ENCODE measurements around the gene FBXL12.

FBXL12 gene

GRCh38 chr19:9858766-9859165 lies 39.9 kb upstream of the FBXL12 start:
- no peak overlapping the region for H3K4me3 ChIP-seq (ENCODE audit: control insufficient read depth, low read depth, low read length)
- no peak for DNase-seq (ENCODE audit: low read depth)
- TF ChIP-seq CTCF (conservative IDR thresholded peaks at IDR 0.05; ENCODE audit: control insufficient read depth, insufficient read depth, low read depth, low read length), result no peak

GRCh38 chr19:9857920-9858746 lies 39.3 kb upstream of the FBXL12 start:
- no peak overlapping the region for H3K4me3 ChIP-seq (ENCODE audit: control insufficient read depth, low read depth, low read length)
- no peak for TF ChIP-seq CTCF (conservative IDR thresholded peaks at IDR 0.05; ENCODE audit: control insufficient read depth, insufficient read depth, low read depth, low read length)
- no peak for DNase-seq (ENCODE audit: low read depth)

DNA sequence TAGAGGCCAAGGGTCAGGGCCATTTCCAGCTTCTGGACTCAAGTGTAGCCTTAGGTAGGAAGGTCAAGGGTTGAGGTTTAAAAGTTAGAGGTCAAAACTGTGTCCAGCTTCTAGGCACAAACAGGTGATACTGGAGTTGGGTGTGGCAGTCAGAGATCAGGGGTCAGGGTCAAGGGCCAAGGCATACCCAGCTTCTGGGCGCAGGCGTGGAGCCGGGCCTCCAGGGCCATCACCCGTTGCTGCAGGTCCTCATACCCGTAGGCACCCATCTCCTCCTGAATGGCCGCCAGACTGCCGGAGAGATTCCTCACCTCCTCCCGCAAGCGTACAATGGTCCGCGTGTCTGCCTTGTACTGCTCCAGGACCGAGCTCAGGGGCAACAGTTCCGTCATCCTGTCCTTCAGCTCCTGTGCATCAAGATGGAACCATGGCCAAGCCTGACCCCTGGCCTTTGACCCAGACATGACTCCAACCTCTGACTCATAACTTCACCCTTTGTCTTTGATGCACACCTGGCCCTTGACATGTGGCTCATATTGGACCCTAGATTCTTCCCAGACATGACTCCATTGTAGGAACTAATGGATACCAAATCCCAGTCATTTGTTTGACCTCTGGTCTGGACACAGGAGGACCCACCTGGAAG lies 38.3 kb upstream of the FBXL12 start:
- no peak for DNase-seq (ENCODE audit: low read depth)
- H3K4me3 ChIP-seq (ENCODE audit: control insufficient read depth, low read depth, low read length), result no peak overlapping the region
- TF ChIP-seq CTCF (conservative IDR thresholded peaks at IDR 0.05; ENCODE audit: control insufficient read depth, insufficient read depth, low read depth, low read length), result no peak

GRCh38 chr19:9856609-9857008 lies 37.7 kb upstream of the FBXL12 start:
- TF ChIP-seq CTCF (conservative IDR thresholded peaks at IDR 0.05; ENCODE audit: control insufficient read depth, insufficient read depth, low read depth, low read length), result no peak
- no peak for DNase-seq (ENCODE audit: low read depth)
- no peak overlapping the region for H3K4me3 ChIP-seq (ENCODE audit: control insufficient read depth, low read depth, low read length)

DNA sequence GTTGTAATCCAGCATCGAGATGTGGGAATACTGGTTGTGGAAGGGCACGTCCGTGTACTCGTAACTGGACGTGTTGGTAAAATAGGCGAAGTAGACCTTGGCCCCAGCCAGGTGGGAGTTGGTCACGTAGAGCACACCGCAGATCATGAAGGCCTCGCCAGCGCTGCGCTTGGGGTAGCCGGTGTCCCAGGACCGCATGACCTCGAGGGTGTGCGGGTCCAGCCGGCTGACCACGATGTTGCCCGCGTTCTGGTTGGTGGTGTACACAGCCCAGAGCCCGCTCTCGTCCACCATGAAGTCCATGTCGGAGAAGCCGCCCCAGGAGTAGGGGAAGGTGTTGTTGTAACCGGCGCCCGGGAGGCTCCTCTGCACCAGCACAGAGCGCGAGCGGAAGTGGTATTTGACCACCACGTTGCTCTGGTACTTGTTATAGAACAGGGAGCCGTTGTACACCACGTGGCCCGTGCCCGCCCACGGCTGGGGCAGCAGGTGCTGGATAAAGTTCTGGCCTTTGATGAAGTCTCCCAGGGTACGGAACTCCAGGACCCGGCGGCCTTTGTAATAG lies 35.5 kb upstream of the FBXL12 start:
- no peak overlapping the region for H3K4me3 ChIP-seq (ENCODE audit: control insufficient read depth, low read depth, low read length)
- DNase-seq (ENCODE audit: low read depth), result no peak
- TF ChIP-seq CTCF (conservative IDR thresholded peaks at IDR 0.05; ENCODE audit: control insufficient read depth, insufficient read depth, low read depth, low read length), result no peak

- TF ChIP-seq CTCF (conservative IDR thresholded peaks at IDR 0.05; ENCODE audit: control insufficient read depth, insufficient read depth, low read depth, low read length), result no peak
- no peak for DNase-seq (ENCODE audit: low read depth)
- no peak overlapping the region for H3K4me3 ChIP-seq (ENCODE audit: control insufficient read depth, low read depth, low read length)
These were observed 31.5 kb upstream of the FBXL12 start for GRCh38 chr19:9850235-9850959.
